Stimulated activated CD4-positive, alpha-beta T cell treated with anti-CD3 and anti-CD28 coated beads, Interleukin-12 subunit alpha, Interleukin-12 subunit beta, amount 100 ng/mL, for 24 hours (primary cell): ENCODE results near the gene SIRT2.

Experiments
- DNase-seq, 2 experiments: peaks; one replicate each; pipeline ENCODE4 v3.0.0-alpha.2; 2020; ENCODE audit warnings: low read depth in 2 of 2

The SIRT2 gene

DNA sequence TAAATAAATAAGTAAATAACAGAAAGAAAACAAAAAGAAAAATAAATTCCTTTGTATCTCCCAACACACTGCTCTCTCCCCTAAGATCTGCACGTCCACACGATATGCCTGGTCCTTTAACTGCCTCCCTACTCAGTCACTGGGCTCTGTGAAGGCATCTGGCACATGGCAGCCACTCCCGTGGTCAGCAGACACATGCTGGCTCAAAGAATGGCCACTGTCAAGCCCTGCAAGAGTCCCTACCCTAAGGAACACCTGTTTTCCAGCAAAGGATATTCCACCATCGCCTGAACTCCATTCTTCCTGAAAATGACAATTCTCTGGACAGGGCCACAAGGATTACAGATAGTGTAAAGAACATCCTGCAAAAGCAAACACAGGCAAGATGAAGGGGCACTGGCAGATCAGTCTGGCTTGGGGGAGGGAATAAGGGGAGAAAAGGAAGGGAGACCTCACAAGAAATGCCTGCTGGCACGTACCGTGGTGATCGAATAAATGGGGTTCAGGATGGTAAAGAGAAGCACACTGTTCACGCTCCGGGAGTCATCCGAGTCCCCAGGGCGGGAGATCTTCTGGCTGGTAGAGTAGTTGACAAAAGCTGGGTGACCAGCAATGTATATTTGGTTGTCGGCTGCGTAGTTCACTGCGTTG, 53.9 kb downstream of the SIRT2 start:
- DNase-seq, result no peak

DNA sequence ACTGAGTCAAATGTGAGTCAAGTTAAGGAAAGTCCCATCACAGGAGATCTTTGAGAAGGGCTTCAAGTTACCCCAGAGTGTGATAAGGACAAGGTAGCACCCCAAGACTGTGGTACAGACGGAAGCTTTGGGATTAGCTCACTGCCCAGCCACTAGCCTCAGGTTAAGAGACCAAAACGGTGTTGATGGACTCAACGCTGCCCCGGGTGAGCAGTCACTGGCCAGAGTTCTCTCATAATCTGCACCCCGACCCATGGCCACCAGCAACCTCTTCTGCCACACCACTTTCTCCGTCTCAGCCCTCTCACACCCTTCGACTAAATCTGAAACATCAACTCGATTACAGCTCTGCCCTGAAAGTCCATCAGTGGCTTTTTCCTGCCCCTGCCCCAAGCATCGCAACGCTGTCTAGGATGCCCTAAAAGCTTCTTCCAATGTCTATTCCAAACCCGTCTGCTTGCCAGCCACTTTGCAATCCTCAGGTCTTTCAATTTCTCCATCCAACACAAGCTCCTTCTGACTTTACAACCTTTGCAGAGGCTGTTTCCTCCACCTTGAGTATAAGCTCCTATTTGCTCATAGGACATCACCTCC, 55.2 kb downstream of the SIRT2 start:
- no peak for DNase-seq

DNA sequence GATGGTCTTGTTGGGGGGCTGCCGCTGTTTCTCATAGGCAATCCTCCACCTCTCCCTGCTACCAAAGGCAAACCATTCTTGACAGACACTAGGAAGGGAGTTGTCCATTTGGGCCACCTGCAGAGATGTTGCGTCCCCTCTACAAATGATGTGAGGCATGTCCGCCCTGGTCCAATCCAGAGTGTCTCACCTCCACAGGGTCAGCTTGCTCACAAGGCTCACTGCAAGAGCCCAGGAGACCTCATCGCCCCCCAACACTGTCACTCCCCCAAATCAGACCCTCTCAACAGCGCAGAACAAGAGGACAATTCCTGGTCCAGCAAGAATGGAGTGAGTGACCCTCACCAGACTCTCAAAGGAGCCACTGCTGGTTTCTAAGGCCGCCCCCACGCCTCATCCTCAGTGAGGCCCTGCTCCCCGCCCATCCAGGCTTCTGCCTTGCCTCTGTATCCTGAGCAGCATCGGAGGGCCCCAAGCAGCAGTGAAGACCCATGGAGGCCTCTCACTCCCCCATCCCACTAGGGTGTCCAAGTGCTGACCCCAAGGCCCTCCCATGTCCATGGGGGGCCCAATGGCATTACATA, 56.2 kb downstream of the SIRT2 start:
- no peak for DNase-seq

DNA sequence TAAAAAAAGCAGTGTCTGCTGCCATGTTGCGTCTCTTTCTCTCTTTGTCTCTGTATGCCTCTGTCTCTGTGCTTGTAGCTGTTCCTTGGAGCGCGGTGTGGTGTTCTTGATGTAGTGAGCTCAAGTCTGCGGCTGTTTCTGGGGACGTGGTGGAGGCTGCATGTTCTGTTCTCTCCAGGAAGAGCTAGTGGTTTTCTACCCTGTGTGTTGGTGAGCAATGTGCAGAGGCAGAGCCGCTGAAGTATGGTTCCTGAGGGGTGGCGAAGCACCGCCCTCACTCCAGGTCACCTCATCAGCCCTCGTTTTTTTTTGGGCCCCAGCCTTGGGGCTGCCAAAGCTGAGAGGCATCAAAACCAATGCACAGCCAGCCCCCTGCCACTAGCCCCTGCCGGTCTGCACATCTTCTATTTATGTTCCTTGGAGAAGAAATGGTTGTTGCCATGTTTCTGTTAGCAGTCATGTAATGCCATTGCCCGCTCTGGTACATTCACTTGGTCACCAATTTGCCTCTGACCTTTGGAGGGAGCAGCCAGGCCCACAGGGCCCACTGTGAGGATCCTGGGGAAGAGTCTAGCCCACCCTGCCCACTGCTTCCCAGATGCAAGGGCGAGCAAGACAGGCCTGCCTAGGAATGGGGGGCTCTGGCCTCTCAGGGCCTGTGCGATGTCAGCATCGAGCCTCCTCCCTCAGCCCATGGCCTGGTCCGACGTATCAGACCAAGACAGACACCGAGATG, 56.8 kb downstream of the SIRT2 start:
- DNase-seq, result peak in 1 of 2 experiments; percentile 29

DNA sequence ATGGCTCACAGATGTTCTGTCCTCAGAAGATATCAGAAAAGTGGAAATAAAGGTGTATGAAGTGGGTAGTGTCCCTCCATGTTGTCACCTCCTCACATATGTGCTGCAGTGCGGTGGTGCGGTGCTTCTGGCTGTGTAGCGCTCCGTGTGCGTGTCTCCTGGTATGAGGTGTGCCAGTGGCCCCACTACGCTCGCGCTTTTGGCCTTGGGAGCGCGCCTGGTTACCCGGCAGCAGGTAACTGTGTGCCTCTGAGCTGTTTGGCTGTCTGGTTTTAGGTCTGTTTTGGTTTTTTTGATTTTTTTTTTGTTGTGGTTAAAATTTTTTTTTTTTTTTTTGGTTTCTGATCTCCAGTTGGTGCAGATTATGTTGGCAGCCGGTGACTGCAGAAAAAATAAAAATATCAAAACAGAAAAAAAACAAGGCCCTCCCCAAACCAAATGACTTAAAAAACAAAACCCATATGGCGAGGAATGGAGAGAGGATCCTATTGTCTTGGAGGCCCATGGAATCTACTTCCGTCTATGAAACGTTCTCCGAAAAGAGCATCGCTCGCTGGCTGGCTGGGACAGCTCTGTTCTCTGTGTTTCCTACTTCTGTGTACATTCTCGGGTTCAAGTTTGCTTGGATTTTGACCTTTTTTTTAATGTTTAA, 57.5 kb downstream of the SIRT2 start:
- DNase-seq, result no peak

DNA sequence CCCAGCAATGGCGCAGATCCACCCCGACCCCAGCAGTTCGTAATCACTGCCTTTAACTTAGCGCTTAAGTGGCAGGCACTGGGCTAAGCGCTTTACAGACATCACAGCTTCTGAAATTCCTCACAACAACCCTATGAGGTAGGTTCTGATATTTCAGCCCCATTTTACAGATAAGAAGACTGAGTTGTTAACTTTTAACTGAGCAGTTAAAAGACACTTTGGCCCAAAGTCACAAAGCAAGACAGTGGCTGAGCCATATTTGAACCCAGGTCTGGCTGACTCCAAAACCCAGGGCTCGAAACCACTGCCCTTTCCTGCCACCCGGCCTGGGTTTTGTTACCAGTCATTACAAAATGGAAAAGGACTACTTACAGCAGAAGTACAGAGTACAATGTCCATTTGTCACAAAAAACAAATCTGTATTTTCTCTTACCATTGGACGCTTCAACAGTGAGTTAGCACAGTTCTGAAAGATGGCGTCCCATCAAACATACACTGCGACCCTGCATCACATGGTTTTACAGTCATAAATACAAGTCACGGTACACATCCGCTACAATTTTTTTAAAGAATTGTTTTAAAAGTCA, 58.1 kb downstream of the SIRT2 start:
- DNase-seq, result no peak

DNA sequence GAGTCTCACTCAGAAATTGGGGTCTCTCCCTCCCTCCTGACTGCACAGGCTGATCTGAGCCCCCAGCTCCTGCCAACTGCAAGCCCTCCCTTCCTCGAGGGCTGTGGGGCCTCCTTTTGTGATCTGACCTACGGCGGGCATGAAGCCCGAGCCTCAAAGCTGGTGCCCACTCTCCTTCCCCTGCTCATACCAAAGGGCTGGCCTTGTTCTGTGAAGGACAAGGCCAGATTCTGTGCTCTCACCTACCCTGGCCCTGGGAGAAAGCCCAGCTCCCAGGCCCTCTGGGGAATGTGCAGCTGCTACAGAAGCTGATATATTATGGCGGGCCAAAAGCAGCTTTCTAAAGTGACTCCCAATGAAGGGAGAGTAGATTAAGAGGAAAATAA, 58.8 kb downstream of the SIRT2 start:
- DNase-seq, result no peak

DNA sequence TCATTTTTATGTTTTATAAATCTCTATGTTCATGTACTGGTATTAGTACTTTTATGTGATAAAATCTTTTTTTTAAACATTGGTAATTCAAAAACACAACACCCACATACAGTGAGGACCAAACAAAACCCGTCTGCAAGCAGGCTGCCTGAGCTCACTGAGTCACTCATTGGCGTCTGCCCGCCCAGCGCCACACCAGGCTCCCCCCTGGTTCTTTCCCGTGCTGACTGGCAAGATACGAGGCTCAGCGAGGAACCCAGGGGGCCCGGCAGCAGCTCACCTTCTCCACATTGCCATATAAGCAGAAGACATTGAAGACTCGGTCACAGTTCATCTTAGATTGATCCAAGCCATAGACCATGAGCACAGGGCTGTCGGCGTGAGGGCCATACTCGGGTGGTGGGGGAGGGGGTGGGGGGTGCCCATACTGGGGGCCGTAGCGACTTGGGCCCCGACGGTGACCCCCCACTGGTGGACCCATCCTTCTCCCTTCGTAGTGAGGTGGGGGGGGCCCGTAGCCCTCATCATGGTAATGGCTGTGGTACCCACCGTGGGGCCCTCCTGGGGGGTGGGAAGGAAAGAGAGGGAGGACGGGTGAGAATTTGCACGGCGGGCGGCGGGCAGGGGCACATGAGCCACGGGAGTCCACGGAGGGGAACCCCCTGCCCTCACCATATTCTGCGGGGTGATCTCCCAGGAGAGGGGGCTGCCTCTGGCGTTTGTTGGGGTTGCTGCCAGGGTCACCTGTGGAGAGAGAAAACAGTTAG, 59.4 kb downstream of the SIRT2 start:
- DNase-seq, result no peak

DNA sequence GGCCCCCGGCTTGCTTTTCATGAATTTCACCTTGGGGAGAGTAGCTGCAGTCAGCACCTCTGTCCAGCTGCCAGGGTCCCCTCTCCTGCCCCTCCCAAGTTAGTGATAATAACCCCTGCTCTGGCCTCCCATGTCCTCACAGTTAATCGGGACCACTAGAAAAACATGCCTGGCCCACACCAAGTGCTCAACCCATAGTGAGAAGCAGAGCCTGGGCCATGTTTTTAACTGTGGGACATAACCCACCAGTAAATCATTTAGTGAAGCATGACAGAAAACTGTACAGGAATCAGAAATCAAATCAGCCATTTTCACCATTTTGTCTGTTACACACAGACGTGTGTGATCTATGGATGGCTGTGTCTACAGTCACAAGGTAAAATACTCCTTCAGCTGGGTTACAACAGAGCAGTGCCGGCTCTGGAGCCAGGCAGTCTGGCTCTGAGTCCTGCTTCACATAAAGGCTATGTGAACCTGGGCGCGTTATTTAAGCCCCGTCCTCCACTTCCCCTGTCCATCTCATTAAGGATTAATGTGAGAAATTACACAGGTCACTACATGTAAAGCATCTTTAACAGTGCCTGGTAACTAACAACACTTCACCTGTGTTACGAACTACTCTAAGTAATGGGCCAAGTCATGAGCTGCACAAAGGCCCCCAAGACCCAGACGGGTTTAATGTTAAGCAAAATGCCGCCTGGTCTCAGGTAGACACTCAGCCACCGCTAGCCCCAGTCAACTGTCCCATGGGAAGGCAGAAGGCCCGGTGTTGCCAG, 60.2 kb downstream of the SIRT2 start:
- DNase-seq, result no peak

DNA sequence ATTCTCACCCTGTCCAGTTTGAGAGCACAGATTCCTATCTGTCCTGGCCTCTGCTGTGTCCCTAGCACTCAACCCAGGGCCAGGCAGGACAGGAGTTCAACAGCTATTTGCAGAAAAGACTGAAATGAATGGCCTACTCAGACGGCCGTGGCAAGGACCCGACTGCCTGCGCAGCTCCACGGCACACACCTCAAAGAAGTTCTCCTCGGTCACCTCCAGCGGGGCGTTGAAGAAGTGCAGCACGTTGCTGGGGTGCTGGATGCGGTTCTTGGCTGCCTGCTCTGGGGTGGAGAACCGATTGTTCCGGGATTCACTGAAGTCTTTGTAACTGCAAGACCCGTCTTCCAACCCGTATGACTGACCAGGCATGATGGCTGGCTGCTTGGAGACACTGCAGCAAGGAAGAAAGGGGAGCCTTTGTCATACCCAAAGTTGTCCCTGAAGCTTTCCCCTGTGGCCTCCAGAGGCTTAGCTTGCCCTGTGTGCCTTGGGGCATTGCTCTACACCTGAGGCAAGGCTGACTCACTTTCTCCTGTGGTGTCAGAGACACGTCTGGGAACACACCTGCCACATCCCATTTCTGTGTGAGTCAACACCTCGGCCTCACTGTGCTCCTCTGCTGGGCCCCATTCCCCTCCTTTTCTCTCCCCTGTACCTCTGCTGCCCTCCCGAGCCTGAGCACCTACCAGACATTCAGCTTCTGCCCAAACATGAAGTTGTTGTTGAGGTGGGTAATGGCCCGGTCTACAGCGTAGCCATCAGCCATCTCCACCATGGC, 61.0 kb downstream of the SIRT2 start:
- peak; percentile 47 to 52 for DNase-seq

DNA sequence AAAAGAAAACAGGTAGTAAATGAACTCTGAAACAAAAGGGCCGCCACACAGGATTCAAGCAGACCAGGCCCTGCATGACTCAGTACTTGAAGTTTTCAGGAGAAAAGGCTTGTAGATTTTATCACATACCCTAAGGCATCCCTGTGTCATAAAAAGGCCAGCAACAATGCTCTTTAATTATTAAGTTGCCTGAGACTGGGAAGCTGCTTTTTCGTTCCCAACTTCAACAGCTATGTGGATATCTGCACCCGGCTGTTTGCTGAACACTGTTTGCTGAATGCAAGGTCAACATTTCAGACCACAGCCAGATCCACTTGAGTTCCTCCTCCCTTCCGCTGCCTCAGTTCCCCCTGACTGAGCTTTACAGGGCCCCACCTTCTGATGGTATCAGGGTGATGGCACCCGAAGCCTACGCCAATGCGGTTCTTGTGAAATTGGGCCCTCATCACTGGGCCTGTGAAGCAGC, 61.7 kb downstream of the SIRT2 start:
- DNase-seq, result no peak

DNA sequence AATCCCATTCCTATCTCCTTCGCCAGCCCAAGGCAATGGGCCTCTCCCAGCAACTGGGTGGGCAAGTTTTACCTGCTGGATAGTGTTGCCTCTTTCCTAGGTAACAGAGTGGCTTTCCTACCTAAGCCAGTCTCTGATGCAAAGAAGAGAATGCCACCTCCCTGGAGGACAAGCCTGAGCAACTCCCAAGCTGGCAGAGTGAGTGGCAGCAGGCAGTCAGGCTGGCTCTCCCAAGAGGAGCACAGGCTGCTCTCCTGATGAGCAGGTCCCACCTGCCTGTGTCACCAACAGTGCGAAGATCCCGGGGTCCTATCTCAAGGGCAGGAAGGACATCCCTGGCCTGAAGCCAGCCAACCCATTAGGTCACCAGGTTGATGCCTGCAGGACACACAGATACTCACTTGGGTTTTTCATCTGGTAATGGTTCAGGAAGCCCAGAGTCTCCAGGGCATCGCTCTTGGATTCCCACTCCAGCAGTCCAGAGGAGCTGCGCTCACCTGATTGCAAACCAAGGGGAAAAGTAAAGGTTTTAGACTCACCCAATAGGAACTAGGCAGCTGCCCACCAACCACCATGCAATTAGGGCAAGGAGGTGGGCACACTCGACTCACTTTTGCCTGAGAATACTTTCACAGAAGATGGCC, 62.3 kb downstream of the SIRT2 start:
- no peak for DNase-seq

DNA sequence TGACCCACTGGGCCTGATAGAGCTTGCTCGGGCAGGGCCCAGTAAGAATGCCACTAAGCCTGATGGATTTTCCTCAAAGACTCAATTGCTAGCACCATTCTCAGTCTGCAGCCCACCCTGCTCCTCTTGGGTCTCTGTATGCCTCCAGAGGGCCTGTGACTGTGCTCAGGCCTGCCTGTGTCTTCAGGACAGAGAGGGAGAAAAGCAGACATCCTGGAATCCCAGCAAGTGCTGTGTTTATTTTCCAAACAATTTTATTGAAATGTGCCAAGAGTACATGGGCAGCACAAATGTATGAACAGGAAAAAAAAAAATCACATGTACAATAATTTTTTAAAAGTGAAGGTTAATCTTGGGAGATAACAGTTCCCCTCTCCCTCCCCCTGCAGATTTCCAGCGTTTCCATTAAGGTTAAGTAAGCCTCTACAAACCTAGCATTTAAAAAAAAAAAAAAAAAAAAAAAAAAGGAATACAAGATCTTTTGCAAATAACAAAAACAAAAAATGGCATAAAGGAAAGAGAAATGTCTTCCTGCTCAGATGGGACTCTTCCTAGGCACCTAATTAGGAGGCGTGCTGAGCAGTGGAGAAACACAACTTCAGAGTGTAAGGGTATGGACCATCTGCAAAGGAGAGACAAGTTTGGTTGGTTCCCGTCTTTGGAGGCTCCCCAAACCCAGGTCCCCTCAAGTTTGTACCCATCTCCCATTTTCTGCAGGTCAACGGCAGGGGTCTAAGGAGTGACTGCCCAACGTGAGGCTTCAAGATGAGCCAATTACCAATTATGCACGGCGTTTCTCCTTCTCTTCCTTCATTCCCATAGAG, 63.0 kb downstream of the SIRT2 start:
- no peak for DNase-seq

DNA sequence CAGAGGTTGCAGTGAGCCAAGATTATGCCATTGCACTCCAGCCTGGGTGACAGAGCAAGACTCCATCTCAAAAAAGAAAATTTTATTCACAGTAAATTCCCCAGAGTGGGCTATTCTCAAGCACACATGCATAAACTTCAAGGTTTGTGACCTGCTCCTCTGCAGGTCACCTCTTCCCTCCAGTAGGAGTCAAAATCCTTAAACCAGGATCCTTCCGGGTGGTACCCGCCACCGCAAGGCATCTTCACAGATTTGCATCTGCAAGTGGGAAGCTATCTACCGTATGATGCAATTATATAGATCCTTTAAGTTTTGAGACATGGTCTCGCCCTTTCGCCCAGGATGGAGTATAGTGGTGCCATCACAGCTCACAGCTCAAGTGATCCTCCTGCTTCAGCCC, 64.8 kb downstream of the SIRT2 start:
- DNase-seq, result no peak

DNA sequence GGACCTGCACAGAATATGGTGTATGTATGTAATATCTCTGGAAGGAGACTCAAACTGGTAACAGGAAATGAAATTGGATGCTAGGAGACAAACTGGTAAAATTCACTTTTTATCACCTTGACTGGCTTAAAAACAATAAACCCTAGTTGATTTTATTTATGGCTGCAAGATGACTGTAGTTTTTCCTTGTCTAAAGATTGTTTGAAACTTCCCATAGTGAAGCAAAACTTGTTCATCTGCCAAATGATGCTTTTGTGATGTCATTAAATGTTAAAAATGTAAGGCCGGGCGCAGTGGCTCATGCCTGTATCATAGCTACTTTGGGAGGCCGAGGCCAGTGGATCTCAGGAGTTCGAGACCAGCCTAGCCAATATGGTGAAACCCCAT, 65.3 kb downstream of the SIRT2 start:
- no peak for DNase-seq

DNA sequence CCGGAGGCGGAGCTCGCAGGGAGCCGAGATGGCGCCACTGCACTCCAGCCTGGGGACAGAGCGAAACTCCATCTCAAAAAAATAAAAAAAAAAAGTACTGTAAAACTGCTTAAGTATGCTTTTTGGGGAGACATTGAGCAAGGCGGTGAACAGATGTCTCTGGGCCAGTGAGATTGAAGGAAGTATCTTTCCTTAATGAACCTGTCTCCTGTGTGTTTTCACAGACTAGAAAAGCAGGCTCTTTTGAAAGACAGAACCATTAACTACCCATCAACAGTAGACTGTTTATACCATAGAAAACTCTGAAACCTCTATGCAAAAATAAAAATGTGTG, 66.4 kb downstream of the SIRT2 start:
- no peak for DNase-seq

DNA sequence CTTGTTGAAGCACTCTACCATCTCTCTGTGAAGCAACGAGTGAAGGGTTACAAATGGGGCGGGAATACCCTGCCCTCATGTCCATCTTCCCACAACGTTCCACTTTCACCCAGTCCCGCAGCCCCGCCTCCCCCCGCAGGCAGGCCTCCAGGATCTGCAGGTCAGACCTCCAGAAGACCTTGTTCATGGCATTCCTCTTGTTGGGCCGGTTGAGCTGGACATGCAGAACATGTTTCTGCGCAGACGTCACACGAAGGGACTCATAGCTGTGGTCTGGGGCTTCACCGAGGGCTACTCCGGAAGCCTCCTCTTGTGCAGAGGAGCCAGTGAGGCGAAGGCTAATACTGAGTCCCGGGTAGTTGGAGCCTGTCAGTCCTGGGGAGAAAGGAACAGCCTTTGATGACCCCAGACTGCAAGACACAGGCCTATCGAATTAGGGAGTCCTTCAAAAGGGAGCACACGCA, 68.2 kb downstream of the SIRT2 start:
- no peak for DNase-seq

DNA sequence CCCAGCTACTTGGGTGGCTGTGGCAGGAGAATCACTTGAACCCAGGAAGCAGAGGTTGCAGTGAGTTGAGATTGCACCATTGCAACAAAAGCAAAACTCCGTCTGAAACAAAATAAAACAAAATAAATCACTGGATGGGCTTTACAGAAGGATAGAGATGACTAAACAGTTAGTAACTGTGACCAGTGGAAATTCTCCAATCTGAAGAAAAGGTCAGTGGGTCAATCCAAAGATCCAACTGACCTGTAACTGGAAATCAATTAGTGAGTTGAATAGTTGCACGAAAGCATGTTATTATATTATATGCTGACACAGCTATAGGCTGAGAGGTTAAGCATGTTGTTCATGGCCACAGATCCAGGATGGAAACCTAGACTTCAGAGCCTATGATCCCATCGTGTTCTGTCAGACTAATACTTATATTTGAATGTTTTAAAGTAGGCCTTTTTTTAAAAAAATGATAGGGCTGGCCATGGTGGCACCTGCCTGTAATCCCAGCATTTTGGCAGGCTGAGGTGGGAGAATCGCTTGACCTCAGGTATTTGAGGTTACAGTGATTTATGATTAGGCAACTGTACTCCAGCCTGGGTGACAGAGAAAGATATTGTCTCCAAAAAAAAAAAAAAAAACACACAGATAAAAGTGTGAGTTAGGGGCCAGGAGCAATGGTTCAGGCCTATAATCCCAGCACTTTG, 69.2 kb downstream of the SIRT2 start:
- DNase-seq, result no peak
